NCI-H226 (cell line): ENCODE data around the gene OR51G1.
"Not testable (repeated sequence)": the region's sequence is repeated elsewhere in the genome, so short reads cannot be mapped to it uniquely, and the experiment has no call there.

Experiments used
- DNase-seq: peaks from one replicate; pipeline ENCODE4 v3.0.0-alpha.2; 2015

OR51G1 gene

DNA sequence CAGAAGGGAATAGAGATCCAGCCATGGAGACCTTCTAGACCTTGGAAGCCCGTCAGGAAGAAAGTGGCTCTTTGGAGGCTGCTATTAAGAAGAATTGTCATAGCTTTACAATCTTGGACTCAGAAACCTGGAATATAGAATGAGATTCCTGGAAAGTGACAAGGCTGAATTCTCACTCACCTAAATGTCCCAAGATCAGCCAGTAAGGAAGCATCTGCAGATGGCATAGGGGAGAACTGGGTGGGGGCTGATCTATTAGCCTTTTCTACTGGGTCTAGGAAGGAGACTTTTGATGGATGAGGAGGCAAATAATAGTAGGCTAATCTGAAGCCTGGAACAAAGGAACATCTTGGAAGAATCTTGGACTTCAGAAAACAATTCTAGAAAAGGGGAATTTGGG, at the start of gene OR51G1:
Gene OR51G1 (minus strand): TSS at position 101 of the 400 bp plus-strand sequence. CDS start 0 bp downstream, at position 101.
- no peak for DNase-seq

DNA sequence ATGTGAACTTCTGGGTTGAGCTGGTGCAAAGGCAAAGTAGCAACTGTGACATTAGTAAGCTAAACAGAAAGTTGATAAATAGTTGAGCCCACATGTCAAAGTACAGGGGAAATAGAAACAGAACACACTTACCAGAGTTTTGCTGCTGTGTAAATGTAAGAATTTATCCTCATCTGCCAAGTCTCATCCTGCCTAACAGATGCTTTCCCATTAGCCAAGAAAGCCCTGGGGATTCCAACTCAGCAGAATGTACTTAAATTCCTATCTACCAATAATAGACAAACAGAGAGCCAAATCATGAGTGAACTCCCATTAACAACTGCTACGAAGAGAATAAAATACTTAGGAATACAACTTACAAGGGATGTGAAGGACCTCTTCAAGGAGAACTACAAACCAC, 38.7 kb upstream of the OR51G1 start:
- DNase-seq: no peak

DNA sequence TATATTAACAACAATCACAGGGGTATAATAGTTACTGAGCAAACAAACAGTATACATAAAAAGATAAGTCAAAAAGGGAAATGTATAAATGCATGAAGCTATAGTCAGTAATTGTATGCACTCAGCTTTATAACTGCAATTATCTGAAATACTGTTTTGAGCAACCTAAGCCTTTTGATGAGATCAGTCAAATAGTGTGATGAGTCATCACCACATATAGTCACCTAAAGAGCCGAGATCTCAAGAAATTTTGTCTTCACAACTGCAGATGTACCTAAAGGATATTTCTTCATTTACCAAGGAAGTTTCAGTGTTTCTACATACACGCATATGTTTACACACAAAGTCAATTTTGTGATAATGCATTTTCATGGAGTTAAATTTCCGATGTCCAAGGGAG, 36.7 kb upstream of the OR51G1 start:
- no peak for DNase-seq

DNA sequence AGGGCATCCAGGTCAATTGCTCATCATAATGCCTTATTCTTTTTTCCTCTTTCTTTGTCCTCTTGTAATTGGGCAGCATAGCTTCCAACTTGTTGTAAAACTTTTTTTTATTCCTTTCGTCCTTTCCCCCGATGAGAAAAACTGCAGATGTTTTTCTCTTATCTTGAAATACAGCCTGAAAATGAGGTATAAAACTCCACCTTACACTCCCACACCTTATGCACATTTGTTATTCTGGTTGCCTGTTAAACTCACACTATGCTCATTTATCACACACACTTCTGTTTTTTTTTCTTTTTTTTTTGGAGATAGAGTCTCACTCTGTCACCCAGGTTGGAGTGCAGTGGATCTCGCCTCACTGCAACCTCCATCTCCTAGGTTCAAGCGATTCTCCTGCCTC, 33.3 kb upstream of the OR51G1 start:
- no peak for DNase-seq

DNA sequence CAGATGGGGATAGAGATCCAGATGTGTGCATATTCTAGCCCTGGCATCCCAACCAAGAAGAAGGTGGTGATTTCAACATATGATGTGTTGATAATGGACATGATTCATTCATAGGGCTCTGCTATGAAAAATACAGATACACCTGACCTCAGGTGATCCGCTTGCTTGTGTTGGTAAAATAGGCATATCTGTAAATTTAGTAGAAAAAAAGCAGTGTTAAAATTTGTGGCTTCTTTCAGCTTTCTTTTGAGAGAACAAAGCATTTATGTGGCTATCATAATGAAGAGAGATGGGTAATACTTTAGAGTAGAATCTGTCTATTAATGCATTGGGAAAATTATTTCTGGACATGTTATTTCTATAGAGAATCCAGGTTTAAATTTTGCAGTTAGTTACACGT, 31.5 kb upstream of the OR51G1 start, which contains the start of gene OR51A2:
Gene OR51A2 (minus strand): TSS at position 101 of the 400 bp plus-strand sequence. CDS start 0 bp downstream, at position 101.
- DNase-seq: not testable (repeated sequence)

- no peak for DNase-seq
These were observed 23.4 kb upstream of the OR51G1 start, which contains the start of gene OR51A4 for GRCh38 chr11:4947505-4947904. Gene OR51A4, minus strand, starts transcription at chr11:4947605. Its CDS starts 505 bp downstream, at chr11:4947100.

- DNase-seq: no peak
These were observed 12.6 kb upstream of the OR51G1 start for GRCh38 chr11:4936745-4937144.

DNA sequence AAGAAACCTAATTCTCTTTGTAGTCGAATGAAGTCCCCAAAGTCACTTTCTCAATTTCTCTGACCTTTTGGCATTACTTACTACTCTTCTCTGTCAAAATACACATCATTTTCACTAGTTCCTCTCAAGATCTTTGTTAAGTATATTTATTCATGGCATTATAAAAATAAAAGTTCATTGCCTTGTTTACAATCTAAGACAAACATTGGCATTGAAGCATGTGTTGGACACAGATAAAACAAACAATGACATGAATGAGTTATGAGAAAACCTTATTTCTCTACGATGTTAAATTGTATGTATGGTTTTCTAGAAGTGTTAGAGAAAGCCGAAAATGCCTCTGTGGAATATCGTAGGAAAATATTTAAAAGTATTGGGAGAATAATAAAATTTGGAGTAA, 8.6 kb upstream of the OR51G1 start:
- no peak for DNase-seq

- DNase-seq: no peak
These were observed 2.5 kb upstream of the OR51G1 start for GRCh38 chr11:4926608-4927007.

- DNase-seq: no peak
These were observed 1.8 kb downstream of the OR51G1 start for GRCh38 chr11:4922304-4922703.

DNA sequence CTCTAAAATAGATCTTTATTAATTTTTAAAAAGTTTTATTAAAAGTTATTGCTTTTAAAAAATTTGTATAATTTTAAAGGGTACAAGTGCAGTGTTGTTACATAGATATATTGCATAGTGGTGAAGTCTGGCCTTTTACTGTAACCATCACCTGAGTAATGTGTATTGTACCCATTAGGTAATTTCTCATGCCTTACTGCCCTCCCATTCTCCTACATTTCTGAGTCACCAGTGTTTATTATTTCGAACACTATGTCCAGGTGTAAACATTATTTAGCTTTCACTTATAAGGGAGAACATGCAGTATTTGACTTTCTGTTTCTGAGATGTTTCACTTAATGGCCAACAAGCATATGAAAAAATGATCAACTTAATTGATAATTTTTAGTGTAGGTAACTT, 2.3 kb downstream of the OR51G1 start:
- no peak for DNase-seq

GRCh38 chr11:4919250-4919649, 4.9 kb downstream of the OR51G1 start, which contains the start of gene OR51G2:
Gene OR51G2, minus strand, starts transcription at chr11:4919350. Its CDS starts 3,687 bp downstream, at chr11:4915663.
- DNase-seq: no peak

GRCh38 chr11:4916581-4916980, 7.6 kb downstream of the OR51G1 start:
- no peak for DNase-seq

DNA sequence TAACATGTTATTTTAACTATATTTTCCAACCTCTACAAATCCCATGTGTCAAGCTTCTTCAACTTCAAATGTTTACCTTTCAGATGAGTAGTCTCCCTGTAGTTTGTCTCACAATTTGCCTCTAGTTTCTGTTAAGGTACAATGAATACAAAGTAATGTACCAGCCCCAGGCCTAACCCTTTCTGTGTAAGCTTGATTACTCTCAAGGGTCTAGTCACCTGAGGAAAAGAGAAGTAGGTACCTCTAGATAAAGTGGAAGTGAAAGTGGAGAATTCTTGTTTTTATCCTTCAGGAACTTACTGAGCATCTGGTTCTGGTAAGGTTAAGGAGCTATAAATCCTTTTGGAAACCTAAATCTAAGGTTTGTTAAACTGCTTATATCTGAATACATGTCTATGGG, 20.7 kb downstream of the OR51G1 start, which contains the start of gene OR51A7:
Gene OR51A7 (plus strand): TSS at position 300 of the 400 bp plus-strand sequence. CDS start 3,587 bp downstream, outside the sequence.
- DNase-seq: no peak

DNA sequence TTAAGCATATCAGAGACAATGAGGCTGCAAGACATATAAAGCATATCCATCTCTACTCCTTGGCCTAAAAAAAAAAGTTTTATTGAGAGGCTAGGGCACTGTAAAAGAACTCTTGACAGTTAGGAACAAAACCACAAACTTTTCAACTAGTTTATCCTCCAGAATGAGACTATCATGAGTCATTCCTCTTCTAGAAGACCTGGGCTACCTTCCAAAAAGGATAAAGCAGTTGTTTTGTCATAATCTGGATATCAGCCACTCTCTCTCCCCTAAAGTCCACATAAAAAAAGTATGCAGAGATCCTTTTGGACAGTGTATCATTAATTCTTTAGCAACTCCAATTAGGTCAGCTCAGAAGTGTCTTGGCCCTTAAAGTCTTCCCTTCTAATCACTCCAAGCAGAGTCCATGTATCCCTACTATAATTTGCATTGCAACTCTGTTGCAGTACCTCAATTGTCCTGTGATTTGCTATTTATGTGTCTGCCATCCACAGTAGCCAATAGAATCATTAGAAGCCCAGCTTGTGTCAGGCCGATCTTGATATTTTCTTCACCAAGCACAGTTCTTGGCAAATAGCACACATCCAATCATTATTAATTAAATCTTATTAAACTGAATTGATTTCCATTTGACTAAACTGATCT, 32.0 kb downstream of the OR51G1 start:
- DNase-seq: peak; percentile 68

GRCh38 chr11:4890279-4890678, 33.9 kb downstream of the OR51G1 start:
- DNase-seq: no peak

GRCh38 chr11:4887591-4887990, 36.5 kb downstream of the OR51G1 start:
- peak; percentile 11 for DNase-seq

DNA sequence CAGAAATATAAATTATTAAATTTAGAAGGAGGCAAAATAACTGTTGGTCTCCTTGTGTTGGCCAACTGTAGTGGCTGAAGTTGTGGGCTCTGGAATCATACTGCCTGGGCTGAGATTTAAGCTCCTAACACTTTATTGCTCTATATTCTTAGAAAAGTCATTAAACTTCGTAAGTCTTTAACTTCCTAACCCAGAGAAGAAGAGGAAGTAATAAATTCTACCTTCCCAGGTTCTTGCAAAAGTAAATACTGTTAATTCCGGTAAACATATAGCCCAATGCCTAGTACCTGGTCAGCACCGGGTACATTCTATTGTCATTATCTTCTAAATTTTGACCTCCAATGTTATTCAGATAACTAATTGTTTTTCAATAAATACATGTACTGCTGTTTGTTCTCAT, 38.0 kb downstream of the OR51G1 start:
- DNase-seq: no peak

DNA sequence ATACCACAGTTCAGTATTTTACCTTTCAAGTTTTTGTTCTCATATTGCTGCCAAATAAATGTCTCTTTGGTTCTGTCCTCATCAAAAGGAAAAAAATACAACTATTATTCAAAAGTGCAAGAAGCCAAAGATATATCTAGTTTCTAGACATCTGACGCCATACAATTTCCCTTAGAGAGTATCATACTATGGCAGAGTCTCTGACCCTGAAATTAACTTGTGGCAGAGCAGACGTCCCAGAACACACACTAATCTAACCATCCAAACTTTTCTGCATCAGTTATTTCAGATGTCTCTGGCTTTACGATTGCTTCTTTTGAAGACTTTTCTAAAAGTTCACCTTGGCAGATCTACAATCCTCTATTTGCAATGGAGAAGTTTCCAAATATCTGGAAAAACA, 39.8 kb downstream of the OR51G1 start:
- DNase-seq: no peak

- DNase-seq: no peak
These were observed 41.6 kb downstream of the OR51G1 start for GRCh38 chr11:4882543-4882942.

GRCh38 chr11:4881860-4882500, 42.2 kb downstream of the OR51G1 start, which contains the start of gene OR51T1:
Gene OR51T1, plus strand, starts transcription at chr11:4881900. Its CDS starts 0 bp downstream, at chr11:4881900.
- DNase-seq: no peak

- DNase-seq: no peak
These were observed 43.0 kb downstream of the OR51G1 start for GRCh38 chr11:4881188-4881587.
